SHP77 (cell line): Measurements from ENCODE around the gene MCU.

Experiments
- DNase-seq, 2 experiments: peaks; one replicate each; lab custom pipeline; 2025; lab: John Stamatoyannopoulos, UW

MCU gene

DNA sequence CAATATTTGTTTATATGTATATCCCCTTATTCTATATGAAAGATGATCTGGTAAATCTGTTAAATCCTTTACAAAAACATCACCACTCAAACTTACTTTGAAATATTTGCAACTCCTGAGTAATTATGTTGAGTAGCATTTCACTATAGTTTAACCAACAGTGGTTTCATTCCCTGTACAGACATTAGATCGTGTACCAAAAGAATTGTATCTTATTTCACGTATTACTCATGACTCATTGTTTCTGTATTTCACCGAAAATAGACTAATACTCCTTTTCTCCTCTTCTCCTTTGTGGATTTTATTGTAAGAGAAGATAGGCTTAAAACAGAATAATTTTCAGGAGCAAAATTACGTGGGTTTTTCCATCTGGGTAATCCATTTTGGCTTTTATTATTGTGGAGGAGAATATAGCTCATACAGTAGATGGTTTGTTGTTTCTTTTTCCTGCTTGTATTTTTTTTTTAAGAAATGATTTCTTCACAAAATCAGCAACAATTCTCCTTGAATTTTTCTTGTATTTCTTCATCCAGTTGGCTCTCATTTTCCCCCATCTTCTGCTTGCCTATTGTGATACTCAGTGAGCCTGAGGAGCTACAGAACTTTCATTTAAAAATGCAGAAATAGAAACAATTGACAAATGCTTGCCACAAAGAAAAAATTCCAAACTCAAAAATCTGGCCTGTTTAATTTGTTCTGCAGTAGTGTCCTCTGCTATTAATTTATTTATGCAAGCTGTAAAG, 111.0 kb downstream of the MCU start:
- no peak for DNase-seq

DNA sequence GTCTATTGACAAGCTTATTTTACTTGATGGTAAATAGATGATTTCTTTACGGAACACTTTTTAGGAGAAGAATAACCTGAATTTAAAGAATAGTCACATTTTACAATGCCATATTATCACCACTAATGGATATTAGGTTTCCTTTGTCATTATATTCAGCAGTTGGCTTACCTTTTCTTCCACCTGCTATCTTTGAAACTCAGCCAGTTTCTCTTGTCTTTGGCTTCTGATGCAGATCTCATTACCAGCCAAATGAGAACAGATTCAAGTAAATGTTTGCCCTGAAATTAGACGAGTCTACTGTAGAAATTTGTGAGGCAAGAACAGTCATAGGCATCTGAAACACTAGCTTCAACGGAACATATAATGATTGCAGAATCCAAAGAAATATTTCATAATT, 116.1 kb downstream of the MCU start:
- DNase-seq = no peak

DNA sequence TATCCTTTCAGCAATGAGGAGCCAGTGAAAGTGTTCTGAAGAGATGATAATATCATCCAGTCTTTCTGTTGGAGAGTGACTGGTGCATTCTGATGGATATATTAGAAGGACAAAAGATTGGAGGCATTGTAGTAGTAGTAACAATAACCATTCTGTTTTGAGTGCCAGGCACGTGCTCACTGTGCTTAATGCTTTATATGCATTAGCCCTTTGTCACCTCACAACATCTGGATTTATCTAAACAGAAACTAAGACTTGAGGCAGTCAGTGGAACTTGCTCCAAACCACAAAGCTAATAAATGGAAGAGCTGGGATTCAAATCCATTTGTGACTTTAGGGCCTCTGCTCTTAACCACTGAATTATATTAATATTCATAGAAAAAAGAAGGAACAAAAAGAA, 117.1 kb downstream of the MCU start:
- DNase-seq = no peak

DNA sequence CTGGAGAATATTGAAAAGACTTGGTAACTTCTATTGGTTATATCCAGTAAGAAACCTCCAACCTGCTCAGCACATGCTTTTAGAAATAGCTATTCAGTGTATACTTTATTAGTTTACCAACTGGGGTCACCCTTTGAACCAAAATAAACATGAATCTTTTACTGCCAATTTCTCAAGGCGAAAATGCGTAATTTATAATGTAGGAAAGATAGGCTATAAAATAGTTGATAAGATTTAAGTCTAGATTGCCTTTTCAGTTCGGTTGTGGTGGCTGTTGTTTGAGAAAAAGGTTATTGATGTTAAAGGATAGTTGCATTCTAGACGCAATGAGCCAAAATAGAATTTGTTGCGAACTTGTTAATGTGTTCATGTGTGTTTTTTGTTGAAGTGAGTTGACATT, 119.0 kb downstream of the MCU start:
- no peak for DNase-seq

DNA sequence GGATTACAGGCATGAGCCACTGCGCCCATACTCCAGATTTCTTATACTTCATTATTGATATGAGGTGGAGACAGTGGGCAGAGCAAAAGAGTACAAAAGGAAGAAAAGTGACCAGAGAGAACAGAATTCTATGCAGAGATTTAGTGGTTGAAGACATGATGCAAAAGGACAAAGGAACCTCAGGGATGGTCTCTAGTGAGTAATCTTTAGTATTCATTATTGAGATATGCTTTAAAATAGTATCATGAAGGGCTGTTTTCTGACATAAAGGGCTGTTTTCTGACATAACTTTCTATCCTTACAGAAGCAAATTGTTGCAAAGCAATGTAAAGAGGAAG, 120.4 kb downstream of the MCU start:
- DNase-seq = no peak

DNA sequence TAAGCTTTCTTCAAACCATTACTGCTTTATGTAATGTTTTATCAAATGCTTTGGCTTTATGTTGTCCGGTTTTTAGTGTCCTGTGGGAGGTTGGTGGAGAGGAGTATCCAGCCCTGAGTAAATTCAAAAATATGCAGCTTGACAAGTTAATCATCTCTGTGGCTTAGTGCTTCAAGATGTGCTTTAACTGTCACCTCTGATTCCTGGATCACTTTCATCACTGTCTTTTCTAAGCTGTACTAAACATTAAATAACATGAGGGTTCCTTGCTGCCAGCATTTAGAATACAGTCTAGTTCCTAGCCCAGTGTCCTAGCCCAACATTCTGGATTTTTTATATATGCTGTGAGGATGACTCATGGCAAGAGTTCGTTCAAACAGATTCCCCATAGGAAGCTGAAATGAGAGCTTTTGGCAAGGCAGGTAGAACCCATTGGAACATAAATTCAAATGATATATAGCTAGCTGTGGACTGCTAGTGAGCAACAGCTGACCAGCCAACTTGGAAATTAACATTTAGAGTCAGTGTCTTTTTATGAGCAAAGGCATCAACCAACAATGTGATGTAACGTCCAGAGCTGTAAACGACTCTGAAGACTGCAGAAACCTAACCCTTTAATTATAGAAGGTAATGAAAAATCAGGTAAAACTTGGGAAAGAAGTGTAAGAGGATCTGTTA, 120.9 kb downstream of the MCU start:
- no peak for DNase-seq

DNA sequence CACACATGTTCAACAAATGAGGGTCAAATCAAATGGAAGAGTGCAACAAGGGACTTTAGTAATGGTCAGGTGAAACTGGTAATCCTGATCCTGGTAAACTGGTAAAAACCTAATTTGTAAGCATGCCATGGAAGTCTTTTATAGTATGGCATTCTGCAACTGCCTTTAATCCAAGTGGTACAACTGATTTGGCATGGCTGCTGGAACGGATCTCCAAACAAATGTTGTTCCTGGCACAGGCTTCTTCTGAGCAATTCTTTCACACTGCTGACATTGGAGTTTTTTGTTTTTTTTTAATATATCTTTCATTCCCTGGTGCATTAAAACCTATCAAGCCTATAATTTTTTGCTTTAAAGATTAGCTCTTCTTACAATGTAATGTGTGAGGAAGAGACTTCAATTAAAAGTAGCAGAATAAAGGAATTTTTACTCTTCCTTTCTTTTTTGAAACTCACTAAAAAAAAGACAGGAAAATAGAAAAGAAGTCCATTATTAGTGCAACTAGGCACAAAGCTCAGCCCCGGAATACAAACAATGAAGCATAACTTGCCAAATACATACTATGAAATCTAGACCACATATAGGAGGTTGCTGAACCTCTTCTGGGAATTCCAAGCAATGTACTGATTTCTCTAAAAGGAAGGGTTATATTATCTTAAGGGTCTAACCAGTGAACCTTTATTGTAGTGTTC, 122.3 kb downstream of the MCU start:
- no peak for DNase-seq

DNA sequence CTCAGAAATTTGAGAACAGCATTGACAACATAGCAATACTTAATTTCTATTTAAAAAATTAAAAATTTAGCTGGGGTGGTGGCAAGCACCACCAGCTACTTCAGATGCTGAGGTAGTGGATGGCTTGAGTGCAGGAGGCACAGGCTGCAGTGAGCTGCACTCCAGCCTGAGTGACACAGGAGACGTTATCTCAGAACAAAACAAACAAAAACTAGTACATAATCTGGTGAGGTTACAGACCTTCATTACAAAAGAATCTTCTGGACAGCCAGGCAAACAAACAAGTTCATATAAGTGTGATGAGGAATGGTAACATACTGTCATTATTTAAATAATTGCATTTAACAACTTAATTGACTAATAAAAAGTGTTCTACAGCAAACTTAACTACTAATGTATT, 124.6 kb downstream of the MCU start:
- DNase-seq = no peak

DNA sequence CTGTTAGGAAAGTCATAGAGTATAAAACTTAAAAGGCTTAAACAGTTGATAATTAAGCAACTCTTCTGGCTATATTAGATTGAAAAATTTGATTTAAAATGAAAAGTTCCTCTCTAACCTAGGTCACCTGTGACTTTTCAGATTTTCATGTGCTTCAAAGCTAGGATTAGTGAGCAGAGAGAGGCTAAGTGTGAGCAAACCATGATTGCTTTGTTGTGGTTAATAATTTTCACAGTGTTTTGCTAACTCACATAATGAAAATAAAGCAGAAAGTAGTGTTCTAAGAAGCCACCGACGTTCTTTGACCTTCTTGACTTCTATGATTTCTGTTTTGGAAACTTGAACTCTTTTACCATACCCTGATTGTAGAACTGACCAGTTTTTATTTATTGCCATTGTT, 126.1 kb downstream of the MCU start:
- DNase-seq = no peak

DNA sequence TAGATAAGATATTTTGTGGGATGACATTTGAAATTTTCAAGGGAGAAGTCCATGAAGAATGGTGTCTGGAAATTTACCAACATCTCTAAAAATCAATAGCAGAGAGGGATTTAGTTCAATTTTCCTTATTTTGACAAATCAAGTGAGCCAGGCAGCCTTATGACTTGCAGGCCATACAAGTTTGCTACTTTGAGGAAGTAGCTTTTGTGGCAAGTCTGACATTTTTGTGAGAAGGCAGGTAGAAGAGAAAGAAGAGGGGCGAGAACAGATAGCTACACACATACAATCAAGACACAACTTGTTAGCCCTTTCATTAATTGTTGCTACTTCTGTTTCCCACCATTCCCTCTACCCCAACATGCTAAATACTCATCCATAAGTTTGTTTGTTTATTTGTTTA, 127.1 kb downstream of the MCU start:
- no peak for DNase-seq

DNA sequence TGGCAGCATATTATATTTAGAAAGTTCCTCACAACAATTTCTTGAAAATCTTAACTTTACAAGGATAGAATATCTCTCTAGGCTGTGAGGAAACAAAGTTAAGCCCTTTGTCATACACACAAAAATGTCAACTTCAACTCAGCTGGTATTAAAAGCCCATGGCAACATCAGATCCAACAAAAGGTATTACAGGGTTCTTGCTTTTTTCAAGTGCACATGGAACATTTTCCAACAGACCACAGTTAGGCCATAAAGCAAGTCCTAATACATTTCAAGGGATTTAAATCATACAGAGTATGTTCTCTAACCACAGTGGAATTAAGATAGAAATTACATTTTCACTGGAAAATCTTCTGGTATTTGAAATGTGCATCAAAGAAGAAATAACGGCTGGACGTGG, 129.7 kb downstream of the MCU start:
- no peak for DNase-seq

DNA sequence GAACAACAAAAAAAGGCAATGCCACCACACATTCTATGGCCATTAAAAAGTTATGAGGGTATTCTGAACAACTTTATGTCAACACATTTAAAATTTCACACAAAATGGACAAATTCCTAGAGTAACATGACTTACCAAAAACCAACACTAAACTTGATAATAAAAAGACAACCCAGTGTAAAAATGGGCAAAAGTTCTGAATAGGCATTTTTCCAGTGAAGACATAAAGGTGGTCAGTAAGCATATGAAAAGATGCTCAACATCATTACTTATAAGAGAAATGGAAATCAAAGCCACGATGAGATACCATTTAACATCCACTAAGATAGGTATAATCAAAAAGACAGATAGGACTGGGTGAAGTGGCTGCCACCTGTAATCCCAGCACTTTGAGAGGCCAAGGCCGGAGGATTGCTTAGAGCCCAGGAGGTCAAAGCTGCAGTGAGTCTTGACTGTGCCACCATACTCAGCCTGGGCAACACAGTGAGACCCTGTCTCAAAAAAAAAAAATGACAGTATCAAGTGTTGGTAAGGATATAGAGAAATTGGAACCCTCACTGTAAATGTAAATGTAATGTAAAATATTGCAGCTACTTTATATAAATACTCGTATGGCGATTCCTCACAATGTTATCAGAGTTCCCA, 130.5 kb downstream of the MCU start:
- DNase-seq = no peak

DNA sequence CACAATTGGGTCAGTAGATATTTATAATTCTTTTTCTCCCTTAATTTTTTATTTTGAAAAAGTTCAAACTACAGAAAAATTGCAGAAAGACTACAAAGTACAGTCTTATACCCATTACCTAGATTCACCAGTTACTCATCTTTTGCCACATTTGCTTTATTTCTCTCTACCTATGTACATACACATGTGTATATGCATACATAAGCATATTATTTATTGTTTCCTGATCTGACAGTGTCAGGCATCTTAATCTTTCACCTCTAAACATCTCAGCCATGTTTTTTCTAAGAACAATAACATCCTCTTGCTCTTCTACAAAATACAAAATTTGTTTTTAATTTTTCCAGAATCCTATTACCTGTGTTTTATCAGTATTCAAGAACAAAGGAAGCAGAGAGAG, 133.2 kb downstream of the MCU start:
- DNase-seq = no peak

DNA sequence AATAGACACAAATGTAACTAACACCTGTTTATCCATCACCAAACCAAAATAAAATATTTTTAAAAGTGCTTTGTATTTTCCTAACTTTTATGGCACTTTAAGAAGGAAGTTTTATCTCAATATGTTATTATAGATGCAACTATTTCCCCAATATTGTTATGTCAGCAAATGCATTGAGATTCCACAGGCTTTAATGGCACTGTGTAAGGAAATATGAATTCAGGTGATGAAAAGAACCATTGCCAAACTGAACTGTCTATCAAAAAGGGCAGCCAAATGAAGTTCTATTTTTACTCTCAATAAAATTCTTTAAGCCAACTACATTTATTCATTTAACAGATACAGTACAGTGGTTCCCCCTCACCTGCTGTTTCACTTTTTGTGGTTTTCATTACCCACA, 134.4 kb downstream of the MCU start:
- no peak for DNase-seq

DNA sequence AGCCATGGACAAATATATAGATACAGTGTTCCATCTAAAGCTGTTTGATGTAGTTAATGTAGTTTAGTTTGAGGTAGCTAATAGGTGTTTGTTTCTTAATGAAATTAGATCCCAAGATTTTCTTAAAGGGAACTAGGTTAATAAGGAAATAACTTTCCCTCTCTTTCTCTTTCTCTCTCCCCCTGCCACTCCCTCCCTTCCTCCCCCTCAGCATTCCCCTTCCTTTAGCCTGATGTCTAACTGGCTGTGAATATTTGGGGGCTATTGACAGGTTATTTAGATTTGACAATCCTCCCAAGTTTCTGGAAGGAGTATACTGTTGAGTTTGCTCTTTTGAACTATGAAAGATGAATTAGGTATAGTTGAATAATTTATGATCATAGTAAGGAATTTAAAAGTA, 136.4 kb downstream of the MCU start:
- DNase-seq = no peak

DNA sequence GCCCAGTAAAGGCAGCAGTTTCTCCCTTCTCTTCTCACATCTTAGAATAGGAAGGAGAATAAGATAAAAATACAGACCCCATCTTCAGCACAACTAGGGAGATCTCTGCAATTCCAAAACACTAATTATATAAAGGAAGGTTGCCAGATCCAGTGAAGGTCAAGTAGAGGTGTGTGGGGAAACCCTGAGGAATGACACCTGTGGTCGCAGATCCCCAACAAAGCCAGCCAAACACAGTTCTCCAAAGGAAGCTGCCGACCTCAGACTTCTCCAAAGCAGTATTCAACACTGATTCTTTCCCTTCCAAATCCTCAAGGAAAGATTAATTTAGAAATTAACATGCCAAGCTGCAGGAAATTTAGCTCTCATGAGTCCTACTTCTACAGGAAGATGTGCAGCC, 138.7 kb downstream of the MCU start:
- no peak for DNase-seq

DNA sequence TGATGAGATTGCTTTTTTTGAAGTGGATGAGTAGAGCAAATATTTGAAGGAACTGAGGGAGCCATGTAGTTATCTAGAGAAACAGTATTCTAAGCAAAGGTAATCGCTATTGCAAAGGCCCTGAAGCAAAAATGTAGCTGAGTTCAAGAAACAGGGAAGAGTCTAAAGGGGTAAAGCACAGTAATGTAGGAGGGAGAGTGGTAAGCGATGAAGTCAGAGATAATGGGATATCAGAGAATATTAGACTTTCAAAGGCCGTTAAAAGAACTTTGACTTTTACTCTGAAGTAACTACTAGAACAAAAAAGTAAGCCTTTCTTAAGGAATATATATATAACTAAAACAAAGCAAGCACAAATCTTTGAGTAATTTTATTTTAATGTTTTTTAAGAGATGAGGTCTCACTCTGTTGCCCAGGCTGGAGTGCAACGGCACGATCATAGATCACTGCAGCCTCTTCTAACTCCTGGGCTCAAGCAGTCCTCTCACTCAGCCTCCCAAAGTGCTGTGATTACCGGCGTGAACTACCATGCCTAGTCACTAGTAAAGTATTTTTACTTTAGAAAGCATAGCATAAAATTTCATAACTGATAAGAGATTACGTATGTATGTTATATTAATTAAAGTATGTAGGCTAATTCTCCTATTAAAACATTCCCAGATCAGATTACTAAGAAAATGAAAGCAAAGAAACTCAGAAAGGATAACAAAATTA, 139.9 kb downstream of the MCU start:
- DNase-seq = no peak

DNA sequence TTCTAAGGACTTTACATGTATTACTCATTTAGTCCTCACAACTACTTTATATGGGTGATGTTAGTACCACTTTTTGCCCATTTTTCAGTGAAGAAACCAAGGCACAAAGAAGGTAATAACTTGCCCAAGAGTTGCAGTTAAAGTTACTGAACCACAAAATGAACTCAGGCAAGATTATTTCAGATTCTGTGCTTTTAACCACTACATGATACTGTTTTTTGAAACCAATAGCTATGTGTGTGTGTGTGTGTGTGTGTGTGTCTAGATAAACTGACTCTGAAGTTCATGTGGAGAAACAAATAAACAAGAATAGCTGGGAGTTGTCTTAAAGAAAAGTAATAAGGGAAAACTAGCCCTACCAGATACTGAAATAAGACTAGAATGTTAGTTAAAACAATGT, 140.8 kb downstream of the MCU start:
- no peak for DNase-seq

DNA sequence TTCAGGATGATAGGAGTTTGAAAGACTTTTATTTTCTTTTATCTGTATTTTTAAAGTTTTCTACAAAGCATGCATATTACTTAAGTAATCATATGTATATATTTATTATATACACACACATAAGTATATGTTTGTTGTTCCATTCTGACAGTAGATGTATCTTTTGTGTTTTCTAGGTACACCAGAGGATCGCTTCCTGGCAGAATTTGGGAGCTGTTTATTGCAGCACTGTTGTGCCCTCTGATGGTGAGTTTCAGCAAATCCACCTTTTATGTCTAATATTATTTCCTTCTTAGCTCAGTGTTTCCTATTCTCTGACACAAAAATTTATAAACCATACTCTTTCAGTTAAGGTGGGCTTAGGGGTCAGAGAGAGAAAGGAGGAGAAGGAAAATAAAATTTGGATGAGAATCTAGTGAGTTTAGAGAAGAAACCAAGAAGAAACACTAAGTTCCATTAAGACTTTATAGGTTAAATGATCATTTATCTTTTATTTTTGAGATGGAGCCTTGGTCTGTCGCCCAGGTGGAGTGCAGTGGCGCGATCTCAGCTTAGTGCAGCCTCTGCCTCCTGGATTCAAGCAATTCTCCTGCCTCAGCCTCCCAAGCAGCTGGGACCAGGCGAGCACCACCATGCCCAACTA, 142.4 kb downstream of the MCU start:
- DNase-seq = no peak

DNA sequence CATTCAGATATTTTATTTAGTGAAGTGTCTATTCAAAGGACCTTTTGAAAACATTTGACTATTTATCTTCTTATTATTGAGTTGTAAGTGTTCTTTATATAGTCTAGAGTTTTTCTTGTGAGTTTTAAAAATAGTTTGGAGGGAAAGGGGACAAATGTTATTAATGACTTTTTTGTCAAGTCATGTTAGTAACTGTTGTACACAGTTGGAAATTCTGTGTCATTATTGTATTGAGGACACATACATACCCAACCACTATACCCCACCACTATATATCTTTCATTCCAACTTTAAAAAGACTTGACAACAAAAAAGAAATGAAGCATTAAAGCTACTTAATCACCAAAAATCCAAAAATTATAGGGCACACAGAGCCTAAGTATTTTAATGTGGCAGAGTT, 148.4 kb downstream of the MCU start:
- no peak for DNase-seq

DNA sequence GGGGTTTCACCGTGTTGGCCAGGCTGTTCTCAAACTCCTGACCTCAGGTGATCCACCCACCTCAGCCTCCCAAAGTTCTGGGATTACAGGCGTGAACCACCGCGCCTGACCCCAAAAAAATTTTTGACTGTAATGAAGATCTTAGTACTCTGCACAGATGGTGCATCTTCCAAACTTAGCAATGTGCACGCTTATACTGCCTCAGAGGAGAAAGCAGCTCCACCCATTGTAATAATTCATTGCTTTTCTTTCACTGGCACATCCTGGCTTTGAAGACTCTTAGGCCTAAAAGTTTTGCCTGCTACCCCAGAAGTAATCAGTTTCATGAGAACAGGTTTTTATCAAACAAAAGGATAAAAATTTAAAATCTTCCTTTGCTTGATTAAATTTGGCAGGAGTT, 149.5 kb downstream of the MCU start:
- DNase-seq = no peak

DNA sequence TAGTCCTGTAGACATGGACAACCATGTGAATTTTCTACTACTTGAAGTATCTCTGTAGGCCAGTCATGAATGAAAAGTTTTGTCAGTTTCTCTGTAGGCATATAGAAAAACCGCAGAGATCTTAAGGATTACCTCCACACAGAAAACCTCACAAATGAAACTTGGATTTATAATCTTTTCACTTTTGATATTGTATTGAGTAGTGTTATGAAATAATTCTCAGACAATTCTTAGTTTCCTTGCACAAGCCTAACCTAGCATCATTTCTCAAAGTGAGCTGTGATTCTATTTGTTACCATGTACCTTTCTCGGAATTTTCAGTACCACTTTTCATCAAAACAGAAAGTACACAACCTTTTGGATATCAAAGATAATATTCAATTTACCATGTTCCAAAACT, 150.2 kb downstream of the MCU start:
- no peak for DNase-seq
